PFSK-1 (cell line): ENCODE data around the gene BRIP1.

Experiments
- FOXP2 ChIP-seq: optimal IDR thresholded peaks from 2 replicates; pipeline ENCODE3; 2011; ENCODE audit warnings: borderline replicate concordance, control low read depth, inconsistent platforms; ENCODE audit not compliant: insufficient read depth; ENCODE audit errors: extremely low read length, extremely low read depth
- POLR2AphosphoS5 ChIP-seq: IDR thresholded peaks from 2 replicates; pipeline ENCODE4 v1.6.1; 2012; ENCODE audit warnings: low read depth, mild to moderate bottlenecking, control low read depth, low read length, moderate library complexity
- REST ChIP-seq, 2 experiments: IDR thresholded peaks; 2 replicates each; pipeline versions ENCODE4 v1.6.1 to v1.8.0; 2011 to 2012; ENCODE audit warnings: low read depth in 2 of 2, low read length in 2 of 2, control low read depth in 1 of 2, inconsistent platforms in 1 of 2, mild to moderate bottlenecking in 1 of 2, moderate library complexity in 1 of 2; ENCODE audit not compliant: insufficient read depth in 1 of 2
- SIN3A ChIP-seq: IDR thresholded peaks from 2 replicates; pipeline ENCODE4 v1.6.1; 2012; ENCODE audit warnings: mild to moderate bottlenecking, low read length, moderate library complexity, borderline replicate concordance; ENCODE audit not compliant: insufficient read depth
- TAF1 ChIP-seq: IDR thresholded peaks from 2 replicates; pipeline ENCODE4 v1.6.1; 2012; ENCODE audit warnings: low read length, control low read depth, borderline replicate concordance; ENCODE audit not compliant: insufficient read depth

The BRIP1 gene

GRCh38 chr17:61678339-61678738, 185.0 kb downstream of the BRIP1 start:
- TF ChIP-seq FOXP2, result no peak
- no peak for TF ChIP-seq POLR2AphosphoS5
- no peak for TF ChIP-seq TAF1
- no peak for TF ChIP-seq REST (IDR thresholded peaks at IDR 0.05; ENCODE audit: insufficient read depth in 1 of 2, low read depth in 2 of 2, low read length in 2 of 2)
- TF ChIP-seq SIN3A, result no peak

- TF ChIP-seq TAF1, result no peak
- TF ChIP-seq FOXP2, result no peak
- no peak for TF ChIP-seq REST (IDR thresholded peaks at IDR 0.05; ENCODE audit: insufficient read depth in 1 of 2, low read depth in 2 of 2, low read length in 2 of 2)
- TF ChIP-seq POLR2AphosphoS5, result no peak
- TF ChIP-seq SIN3A, result no peak
Observed at GRCh38 chr17:61672140-61672539, 191.2 kb downstream of the BRIP1 start.

- TF ChIP-seq FOXP2 (no peak), TAF1 (no peak), REST (IDR thresholded peaks at IDR 0.05; ENCODE audit: insufficient read depth in 1 of 2, low read depth in 2 of 2, low read length in 2 of 2) (no peak), POLR2AphosphoS5 (no peak), SIN3A (no peak)
Observed at GRCh38 chr17:61670691-61671090, 192.6 kb downstream of the BRIP1 start.

GRCh38 chr17:61669522-61669921, 193.8 kb downstream of the BRIP1 start:
- TF ChIP-seq REST (IDR thresholded peaks at IDR 0.05; ENCODE audit: insufficient read depth in 1 of 2, low read depth in 2 of 2, low read length in 2 of 2) (no peak), FOXP2 (no peak)

GRCh38 chr17:61668486-61668885, 194.8 kb downstream of the BRIP1 start:
- no peak for TF ChIP-seq REST (IDR thresholded peaks at IDR 0.05; ENCODE audit: insufficient read depth in 1 of 2, low read depth in 2 of 2, low read length in 2 of 2)
- no peak for TF ChIP-seq POLR2AphosphoS5
- no peak for TF ChIP-seq TAF1
- TF ChIP-seq FOXP2, result no peak
- TF ChIP-seq SIN3A, result no peak
